Motor neuron (in vitro differentiated cells): ENCODE measurements around the gene CD276. TPM values are rescaled to one million over a fixed set of nuclear protein-coding genes. Genes with fewer than 3 reads are reported as not detected.
"Not testable (repeated sequence)": the region's sequence is repeated elsewhere in the genome, so short reads cannot be mapped to it uniquely, and the experiment has no call there.

Experiments
- ATAC-seq, 8 experiments: fragments of 200-7000 bp; cut with Tn5 transposase; replicated peaks in 6 of 8; 2 replicates each; pipeline ENCODE4 v1.8.0; 2021; ENCODE audit warnings: mild to moderate bottlenecking in 8 of 8, moderate library complexity in 8 of 8
- H3K27ac ChIP-seq, 2 donors: fragments of 250-450 bp; sonication (Bioruptor Pico); 2 replicates each; pipeline ENCODE4 v1.9.0; 2021; ENCODE audit warnings: antibody characterized with exemption in 2 of 2, mild to moderate bottlenecking in 2 of 2, moderate library complexity in 1 of 2
- H3K4me1 ChIP-seq, 2 donors: fragments of 250-450 bp; sonication (Bioruptor Pico); replicated peaks in 1 of 2; 2 replicates each; pipeline ENCODE4 v1.6.1; 2021; ENCODE audit warnings: antibody characterized with exemption in 2 of 2, mild to moderate bottlenecking in 2 of 2, moderate library complexity in 1 of 2
- H3K4me3 ChIP-seq, 5 donors: fragments of 250-450 bp; sonication (Bioruptor Pico); 2 replicates each; pipeline ENCODE4 v1.9.0; 2021; ENCODE audit warnings: antibody characterized with exemption in 5 of 5, mild to moderate bottlenecking in 5 of 5, moderate library complexity in 4 of 5
- WGBS, 10 experiments: fragments of 450-650 bp; shearing (Covaris generic); methylation state at CpG; one replicate each; pipeline ENCODE4 v1.0.0; 2022; 5-methylcytosine and 5-hydroxymethylcytosine counted together
- in situ Hi-C, 9 experiments: fragments of 400-800 bp; cut with MboI; loops; one replicate each; pipeline ENCODE4 v1.15.0; 2021; ENCODE audit warnings: low sequenced_read_pairs in 9 of 9, low pct_unique_long_range_greater_than_20kb in 2 of 9; ENCODE audit not compliant: unreplicated experiment in 9 of 9
- total RNA-seq, 8 experiments: library from RNA; unstranded; fragments of 300-600 nt; gene quantifications; 2 replicates each; pipeline versions ENCODE4 v1.2.3 to v1.2.4, GENCODE V29; 2022

CD276 gene
- 100 to 1,000 TPM in 1 of 8 experiments, 10 to 100 TPM in 7; 28.0 to 105 (median 47.3) TPM for total RNA-seq

DNA sequence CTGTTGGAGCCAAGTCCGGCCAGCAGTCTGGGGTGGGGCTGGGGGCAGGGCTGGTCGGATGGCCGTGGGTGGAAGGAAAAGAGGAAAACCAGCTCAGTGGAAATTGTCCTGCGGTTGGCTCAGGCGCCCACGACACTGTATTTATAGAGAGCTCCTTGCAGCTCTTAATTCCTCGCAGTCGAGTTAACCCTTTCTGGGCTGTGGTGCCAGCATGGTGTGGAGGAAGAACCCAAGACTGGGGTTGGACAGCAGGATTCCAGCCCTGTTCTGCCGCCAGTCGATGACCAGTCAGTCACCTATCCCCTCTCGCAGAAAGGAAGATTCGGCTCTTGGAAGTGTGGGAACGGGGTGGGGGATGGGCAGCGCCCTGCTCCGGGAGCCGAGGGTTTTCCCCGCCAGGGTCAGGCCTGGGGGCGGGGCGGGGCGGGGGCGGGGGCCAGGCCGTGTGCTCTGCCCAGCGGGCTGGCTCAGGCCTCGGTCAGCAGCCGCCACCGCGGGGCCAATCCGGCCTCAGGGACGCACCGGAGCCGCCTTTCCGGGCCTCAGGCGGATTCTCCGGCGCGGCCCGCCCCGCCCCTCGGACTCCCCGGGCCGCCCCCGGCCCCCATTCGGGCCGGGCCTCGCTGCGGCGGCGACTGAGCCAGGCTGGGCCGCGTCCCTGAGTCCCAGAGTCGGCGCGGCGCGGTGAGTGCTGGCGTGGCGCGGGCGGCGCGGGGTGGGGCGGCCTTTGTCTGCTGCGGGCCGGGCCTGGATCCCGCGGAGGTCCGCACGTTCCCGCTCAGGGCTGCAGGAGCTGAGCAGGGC is at the start of gene CD276:
Gene CD276, plus strand, starts transcription at position 607 of the 804 bp plus-strand sequence. CDS start 15,257 bp downstream, outside the sequence.
- Histone ChIP-seq H3K4me3 (peak within 1 kb of the TSS; percentile 66 to 89 (median 78)), H3K27ac (peak within 1 kb of the TSS; percentile 94 to 95), H3K4me1 (peaks cover 24 to 25% of the 10 kb centered on the region in 2 donors)
- in situ Hi-C loops = loop anchor here in 6 of 9 experiments (25.0 kb wide), 3 partner anchors 122 to 397 kb away; no protein-coding TSS in a partner anchor
- ATAC-seq = peak; percentile 63 to 83 (median 73)
- 0% methylated on average over 6 of the region's 69 CpGs; no CpG with 5 or more reads in 9 of the 10 experiments for WGBS, 10 experiments

DNA sequence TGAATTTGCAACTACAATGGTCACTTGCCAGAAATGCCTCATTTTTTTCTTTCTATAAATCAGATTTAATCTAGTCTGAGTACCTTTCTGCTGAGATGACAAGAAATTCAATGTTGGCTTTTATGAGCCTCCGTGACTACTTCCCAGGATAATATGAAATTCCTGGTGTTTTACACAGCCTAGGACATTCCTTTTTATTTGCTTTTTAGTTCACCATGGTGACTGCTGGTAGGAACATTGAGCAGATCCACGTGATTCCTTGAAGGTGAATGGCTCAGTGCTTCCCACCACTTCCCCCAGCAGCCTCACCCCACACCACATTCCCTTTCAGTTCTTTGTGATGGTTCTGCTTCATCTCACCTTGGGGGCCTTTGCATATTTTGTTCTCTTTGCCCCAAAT is 46.7 kb upstream of the CD276 start:
- Histone ChIP-seq H3K27ac (no peak overlapping the region), H3K4me3 (no peak overlapping the region), H3K4me1 (peaks cover 4% of the 10 kb centered on the region in 2 donors)
- 0 to 73% (median 51%) methylated on average over 1 to 2 of the region's 2 CpGs; no CpG with 5 or more reads in 2 of the 10 experiments for WGBS, 10 experiments
- no peak for ATAC-seq
- in situ Hi-C loops = loop anchor here in 1 of 9 experiments (5.0 to 10.0 kb wide), 2 partner anchors 60 to 73 kb away; no protein-coding TSS in a partner anchor

DNA sequence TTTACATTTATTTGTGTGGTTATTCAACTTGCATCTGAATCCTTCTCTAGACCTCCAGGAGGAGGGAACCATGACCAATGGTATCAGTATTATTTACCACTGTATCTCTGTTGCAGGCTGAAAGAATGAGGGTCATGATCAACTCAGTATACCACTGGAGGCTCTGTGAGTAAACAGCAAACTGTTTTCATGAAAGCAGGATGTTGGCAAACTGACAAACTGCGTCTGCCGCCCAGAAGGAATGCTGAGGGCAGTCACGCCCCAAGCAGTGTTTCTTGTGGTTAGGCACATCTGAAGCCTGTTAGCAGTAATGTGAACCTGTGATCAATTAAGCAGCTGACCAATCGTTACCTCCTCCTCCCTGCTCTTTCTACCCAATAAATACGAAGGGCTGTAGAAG is 44.7 kb upstream of the CD276 start:
- 0 to 100% (median 71%) methylated on average over 2 to 5 of the region's 5 CpGs; no CpG with 5 or more reads in 3 of the 10 experiments for WGBS, 10 experiments
- not testable (repeated sequence) for H3K4me3 ChIP-seq, ATAC-seq, H3K27ac ChIP-seq, H3K4me1 ChIP-seq
- in situ Hi-C loops = loop anchor here in 1 of 9 experiments (5.0 to 10.0 kb wide), 2 partner anchors 58 to 75 kb away; no protein-coding TSS in a partner anchor

DNA sequence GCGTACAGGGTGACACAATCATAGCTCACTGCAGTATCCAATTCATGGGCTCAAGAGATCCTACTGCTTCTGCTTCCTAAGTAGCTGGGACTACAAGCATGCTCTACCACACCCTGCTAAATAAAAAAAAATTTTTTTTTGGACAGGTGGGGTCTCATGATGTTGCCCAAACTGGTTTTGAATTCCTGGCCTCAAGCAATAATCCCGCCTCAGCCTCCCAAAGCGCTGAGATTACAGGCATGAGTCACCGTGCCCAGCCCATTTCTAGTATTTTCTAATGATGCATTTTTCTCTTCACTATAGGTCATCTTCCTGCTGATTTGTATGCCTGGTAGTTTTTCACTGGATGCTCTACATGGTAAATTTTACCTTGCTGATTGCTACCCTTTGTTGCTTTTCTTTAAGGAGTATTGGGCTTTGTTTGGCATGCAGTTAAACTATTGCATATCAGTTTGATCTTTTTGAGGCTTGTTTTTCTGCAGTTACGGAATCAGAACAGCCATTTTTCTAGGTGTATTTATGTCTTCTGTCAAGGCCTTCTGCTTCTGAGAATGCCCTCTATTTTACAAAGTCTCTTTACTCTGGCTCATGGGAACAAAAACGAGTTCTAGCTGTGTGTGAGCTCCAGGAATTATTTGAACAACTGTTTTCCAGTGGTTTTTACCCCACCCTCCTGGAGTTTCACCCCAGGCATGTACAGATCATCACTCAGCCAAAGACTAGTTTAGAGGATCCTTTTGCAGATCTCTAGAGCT is 36.7 kb upstream of the CD276 start:
- in situ Hi-C loops = no loop called here

DNA sequence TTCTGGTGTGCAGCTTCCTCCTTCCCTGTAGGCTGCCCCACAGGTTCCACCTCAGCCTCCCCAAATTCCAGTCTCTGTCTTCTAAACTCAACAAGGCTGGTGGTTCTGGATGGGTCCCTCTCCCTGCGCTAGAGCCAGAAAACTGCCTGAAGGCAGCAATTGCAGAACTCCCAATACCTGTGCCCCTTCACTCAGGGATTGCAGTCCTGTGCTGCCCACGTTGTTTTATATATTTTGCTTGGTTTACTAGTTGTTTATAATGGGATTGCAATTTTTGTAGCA is 36.2 kb upstream of the CD276 start:
- no peak overlapping the region for H3K4me3 ChIP-seq
- 33 to 100% (median 71%) methylated on average over 1 to 2 of the region's 2 CpGs; no CpG with 5 or more reads in 1 of the 10 experiments for WGBS, 10 experiments
- in situ Hi-C loops = no loop called here
- no peak overlapping the region for H3K27ac ChIP-seq
- no peak for ATAC-seq
- H3K4me1 ChIP-seq = no peaks in the 10 kb centered on the region

More for the DNA sequence above, 36.7 kb upstream of the CD276 start:
- peak in 4 of 8 experiments; percentile 47 to 94 (median 76) for ATAC-seq
- Histone ChIP-seq H3K27ac (no peak overlapping the region), H3K4me1 (no peaks in the 10 kb centered on the region), H3K4me3 (no peak overlapping the region)
- 6 to 92% (median 69%) methylated on average over 1 to 6 of the region's 6 CpGs for WGBS, 10 experiments

DNA sequence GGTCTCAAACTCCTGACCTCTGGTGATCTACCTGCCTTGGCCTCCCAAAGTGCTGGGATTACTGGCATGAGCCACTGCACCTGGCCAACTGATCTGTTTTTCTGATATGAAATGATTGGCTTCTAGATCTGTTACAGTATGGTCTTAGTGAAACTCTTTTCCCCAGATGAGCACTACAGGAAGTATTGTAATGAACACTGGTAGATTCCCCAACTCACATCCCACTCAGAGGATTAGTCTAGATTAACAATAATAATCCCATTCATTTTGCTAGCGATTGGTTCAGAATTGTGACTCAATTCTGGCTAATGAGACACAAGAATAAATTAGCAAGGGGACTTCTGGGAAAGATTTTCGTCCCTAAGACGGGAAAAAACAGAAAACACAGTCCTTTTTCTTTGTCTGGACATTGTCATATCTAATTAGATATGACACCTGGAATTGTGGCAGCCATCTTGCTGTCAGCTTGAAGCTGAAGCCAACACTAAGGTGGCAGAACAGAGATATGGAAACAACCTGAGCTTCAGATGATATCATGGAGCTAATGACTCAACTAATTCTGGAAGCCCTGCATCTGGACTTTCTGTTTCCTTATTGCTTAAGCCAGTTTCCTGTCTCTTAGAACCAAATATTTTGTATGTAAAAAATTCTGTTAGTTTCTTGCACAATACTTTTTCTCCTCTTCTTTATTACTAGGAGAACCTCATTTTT is 33.6 kb upstream of the CD276 start:
- Histone ChIP-seq H3K4me3 (no peak overlapping the region), H3K27ac (no peak overlapping the region), H3K4me1 (peaks cover 0 to 2% of the 10 kb centered on the region in 2 donors)
- ATAC-seq = peak in 2 of 8 experiments; percentile 62 to 71
- in situ Hi-C loops = no loop called here
- WGBS, 10 experiments = 24 to 74% (median 45%) methylated on average over 1 to 3 of the region's 3 CpGs

DNA sequence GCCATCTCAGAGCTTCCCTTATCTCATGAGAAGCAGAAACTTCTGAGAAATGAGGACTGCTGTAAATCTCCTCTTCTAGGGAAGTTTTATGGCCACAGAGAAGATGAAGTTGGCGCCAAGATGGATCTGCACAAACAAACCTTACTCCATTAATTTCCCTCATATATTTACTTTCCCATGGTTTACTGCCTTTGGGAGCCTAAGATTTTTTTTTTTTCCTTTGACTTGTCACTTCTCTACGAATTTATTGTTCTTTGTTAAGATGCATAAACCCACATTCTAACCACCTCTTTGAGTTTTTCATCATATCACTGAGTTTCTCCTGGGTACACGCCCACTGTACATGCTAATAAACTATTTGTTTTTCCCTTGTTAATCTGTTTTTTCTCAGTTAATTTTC is 29.5 kb upstream of the CD276 start:
- H3K27ac ChIP-seq = no peak overlapping the region

DNA sequence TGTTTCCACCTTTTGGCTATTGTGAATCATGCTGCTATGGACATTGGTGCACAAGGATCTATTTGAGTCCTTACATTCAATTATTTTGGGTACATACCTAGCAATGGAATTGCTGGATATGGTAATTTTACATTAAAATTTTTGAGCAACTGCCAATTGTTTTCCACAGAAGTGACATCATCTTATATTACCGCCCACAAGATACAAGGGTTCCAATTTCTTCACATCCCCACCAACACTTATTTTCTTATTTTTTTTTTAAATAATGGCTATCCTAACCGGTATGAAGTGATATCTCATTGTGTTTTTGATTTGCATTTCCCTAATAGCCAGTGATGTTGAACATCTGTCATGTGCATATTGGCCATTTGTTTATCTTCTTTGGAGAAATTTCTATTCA is 28.5 kb upstream of the CD276 start:
- Histone ChIP-seq H3K27ac (no peak overlapping the region), H3K4me3 (no peak overlapping the region), H3K4me1 (peaks cover 0 to 8% of the 10 kb centered on the region in 2 donors)
- peak in 1 of 8 experiments; percentile 33 for ATAC-seq
- in situ Hi-C loops = no loop called here
- 43 to 100% (median 85%) methylated on average over 1 to 2 of the region's 2 CpGs; no CpG with 5 or more reads in 2 of the 10 experiments for WGBS, 10 experiments

More for the DNA sequence above, 29.5 kb upstream of the CD276 start:
- WGBS, 10 experiments = 42 to 71% (median 60%) methylated on average over 2 to 3 of the region's 3 CpGs
- in situ Hi-C loops = no loop called here
- Histone ChIP-seq H3K4me3 (no peak overlapping the region), H3K4me1 (peaks cover 0 to 8% of the 10 kb centered on the region in 2 donors)
- ATAC-seq = peak in 1 of 8 experiments; percentile 45

DNA sequence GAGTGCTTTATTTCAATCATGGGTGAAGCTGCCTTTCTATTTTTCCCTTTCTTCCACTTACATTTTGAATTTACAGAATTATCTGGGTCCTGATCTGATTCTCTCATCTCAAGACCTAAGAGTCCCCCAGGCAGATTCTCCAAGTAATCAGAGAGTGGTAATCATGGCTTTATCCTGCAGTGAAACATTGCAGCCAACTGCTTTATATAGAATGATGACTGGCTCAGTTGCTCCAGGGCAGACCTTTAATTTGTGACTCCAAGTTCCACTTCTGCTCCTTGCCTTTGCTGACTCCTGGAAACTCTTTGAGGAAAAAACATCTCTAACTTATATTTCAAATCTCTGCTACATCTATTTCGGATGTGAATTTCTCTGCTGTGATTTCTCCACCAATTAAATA is 25.5 kb upstream of the CD276 start:
- H3K4me3 ChIP-seq = no peak overlapping the region
- peak in 1 of 8 experiments; percentile 31 for ATAC-seq
- no peak overlapping the region for H3K27ac ChIP-seq
- in situ Hi-C loops = no loop called here
- 0 to 80% (median 60%) methylated on average over 1 of the region's 1 CpG; no CpG with 5 or more reads in 3 of the 10 experiments for WGBS, 10 experiments
- H3K4me1 ChIP-seq = peaks cover 0 to 8% of the 10 kb centered on the region in 2 donors

DNA sequence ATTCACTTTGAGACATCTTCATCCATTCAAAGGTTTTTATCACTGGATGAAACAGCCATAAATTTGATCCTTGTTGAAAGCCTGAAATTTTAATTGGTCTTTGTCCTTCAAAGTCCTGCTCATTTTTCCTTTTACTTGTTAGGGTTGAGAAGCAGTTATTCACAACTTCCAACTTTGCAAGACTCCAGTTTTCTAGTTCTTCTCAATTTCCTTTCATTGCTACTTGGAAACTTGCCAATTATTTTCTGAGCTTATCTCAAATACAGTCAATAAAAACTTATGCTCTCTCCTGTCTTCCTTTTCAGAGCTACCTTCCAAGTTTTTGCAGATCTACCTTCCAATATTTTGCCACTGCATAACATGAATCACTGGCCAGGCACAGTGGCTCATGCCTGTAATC is 23.7 kb upstream of the CD276 start:
- in situ Hi-C loops = no loop called here
- Histone ChIP-seq H3K4me1 (peaks cover 0 to 6% of the 10 kb centered on the region in 2 donors), H3K4me3 (no peak overlapping the region), H3K27ac (no peak overlapping the region)
- ATAC-seq = no peak

DNA sequence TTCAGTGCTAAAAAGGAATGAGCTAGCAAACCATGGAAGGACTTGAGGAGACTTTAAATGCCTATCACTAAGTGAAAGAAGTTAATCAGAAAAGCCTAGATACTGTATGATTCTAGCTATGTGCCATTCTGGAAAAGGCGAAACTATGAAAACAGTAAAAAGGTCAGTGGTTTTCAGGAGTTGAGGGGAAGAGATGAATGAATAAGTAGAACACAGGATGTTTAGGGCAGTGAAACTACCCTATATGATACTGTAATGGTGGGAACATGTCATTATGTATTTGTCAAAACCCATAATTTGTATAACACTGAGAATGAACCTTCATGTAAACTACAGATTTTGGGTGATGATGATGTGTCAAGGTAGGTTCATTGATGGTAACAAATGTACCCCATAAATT is 9.6 kb upstream of the CD276 start:
- no peak overlapping the region for H3K4me3 ChIP-seq
- WGBS, 10 experiments = 60 to 100% (median 89%) methylated on average over 1 of the region's 1 CpG; no CpG with 5 or more reads in 1 of the 10 experiments
- no peak for ATAC-seq
- no peaks in the 10 kb centered on the region for H3K4me1 ChIP-seq
- in situ Hi-C loops = no loop called here
- no peak overlapping the region for H3K27ac ChIP-seq

DNA sequence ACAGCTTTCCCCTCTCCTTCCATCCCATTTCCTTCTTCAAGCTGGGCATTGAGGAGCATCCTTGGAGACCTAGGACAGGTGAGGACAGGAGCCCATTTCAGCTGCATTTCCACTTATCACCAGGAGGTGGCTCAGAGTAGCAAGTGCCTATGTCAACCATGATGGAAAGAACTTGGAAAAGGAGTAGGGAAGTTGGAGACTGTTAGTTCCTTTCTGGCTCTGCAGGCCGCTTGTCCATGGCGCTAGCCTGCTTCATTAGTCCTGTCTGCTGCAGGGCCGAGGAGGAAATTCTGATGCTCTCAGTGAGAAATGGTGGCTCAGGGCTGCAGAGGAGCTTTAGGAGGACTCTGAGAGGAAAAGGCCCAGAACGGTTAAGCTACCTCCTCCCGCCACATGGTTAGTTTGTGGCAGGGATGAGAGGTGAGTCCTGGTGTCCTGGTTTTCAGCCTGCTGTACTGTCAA is 7.0 kb upstream of the CD276 start:
- no peaks in the 10 kb centered on the region for H3K4me1 ChIP-seq
- in situ Hi-C loops = loop anchor here in 6 of 9 experiments (25.0 kb wide), 3 partner anchors 115 to 390 kb away; no protein-coding TSS in a partner anchor
- 62 to 84% (median 73%) methylated on average over 3 to 4 of the region's 5 CpGs; no CpG with 5 or more reads in 6 of the 10 experiments for WGBS, 10 experiments
- ATAC-seq = peak in 6 of 8 experiments; percentile 39 to 90 (median 62)
- H3K4me3 ChIP-seq = no peak overlapping the region
- no peak overlapping the region for H3K27ac ChIP-seq
